NCI-H1092 treated with DMSO at 0.1 percent for 48 hours (cell line): ENCODE measurements around the gene SRPK2.
"Not testable (repeated sequence)": the region's sequence is repeated elsewhere in the genome, so short reads cannot be mapped to it uniquely, and the experiment has no call there.

Experiments used
- DNase-seq: peaks from one replicate; lab custom pipeline; 2025; lab: John Stamatoyannopoulos, UW

Gene SRPK2

GRCh38 chr7:105304040-105304895 is 84.5 kb downstream of the SRPK2 start:
- no peak for DNase-seq

- not testable (repeated sequence) for DNase-seq
Measured at GRCh38 chr7:105300587-105300986, 88.1 kb downstream of the SRPK2 start.

GRCh38 chr7:105298439-105298894 is 90.3 kb downstream of the SRPK2 start:
- DNase-seq, result no peak

GRCh38 chr7:105297985-105298384 is 90.7 kb downstream of the SRPK2 start:
- no peak for DNase-seq

- no peak for DNase-seq
Measured at GRCh38 chr7:105297309-105297708, 91.4 kb downstream of the SRPK2 start.

- no peak for DNase-seq
Measured at GRCh38 chr7:105296491-105296890, 92.2 kb downstream of the SRPK2 start.

GRCh38 chr7:105295596-105296352 is 92.9 kb downstream of the SRPK2 start:
- DNase-seq, result no peak

- not testable (repeated sequence) for DNase-seq
Measured at GRCh38 chr7:105294482-105294881, 94.2 kb downstream of the SRPK2 start.

- DNase-seq, result no peak
Measured at GRCh38 chr7:105289704-105290103, 99.0 kb downstream of the SRPK2 start.

GRCh38 chr7:105286441-105286840 is 102.3 kb downstream of the SRPK2 start:
- DNase-seq, result no peak

- no peak for DNase-seq
Measured at GRCh38 chr7:105285118-105285874, 103.4 kb downstream of the SRPK2 start.

GRCh38 chr7:105284014-105284413 is 104.7 kb downstream of the SRPK2 start:
- DNase-seq, result no peak

- no peak for DNase-seq
Measured at GRCh38 chr7:105281966-105282365, 106.8 kb downstream of the SRPK2 start.

GRCh38 chr7:105279688-105280007 is 109.1 kb downstream of the SRPK2 start:
- no peak for DNase-seq

GRCh38 chr7:105278973-105279687 is 109.6 kb downstream of the SRPK2 start:
- DNase-seq, result no peak

- no peak for DNase-seq
Measured at GRCh38 chr7:105278565-105278964, 110.2 kb downstream of the SRPK2 start.

- DNase-seq, result no peak
Measured at GRCh38 chr7:105277341-105277740, 111.4 kb downstream of the SRPK2 start.

- DNase-seq, result no peak
Measured at GRCh38 chr7:105270117-105270516, 118.6 kb downstream of the SRPK2 start.

- DNase-seq, result peak; percentile 53
Measured at GRCh38 chr7:105269397-105269796, 119.3 kb downstream of the SRPK2 start.

- peak; percentile 71 for DNase-seq
Measured at GRCh38 chr7:105268511-105269392, 120.0 kb downstream of the SRPK2 start.

GRCh38 chr7:105268056-105268455 is 120.7 kb downstream of the SRPK2 start:
- no peak for DNase-seq
